Heart left ventricle (tissue), 16 donors: ENCODE data around the gene LYRM2. TPM values are rescaled to one million over a fixed set of nuclear protein-coding genes. Genes with fewer than 3 reads are reported as not detected.

ENCODE experiments used
- ATAC-seq, 4 donors: fragments of 200-7000 bp; cut with Tn5 transposase; one replicate each; pipeline ENCODE4 v1.9.1; 2020 to 2022; ENCODE audit warnings: moderate library complexity in 4 of 4, mild to moderate bottlenecking in 3 of 4, moderate number of reproducible peaks in 1 of 4
- DNase-seq, 5 donors: peaks; one replicate each; pipeline ENCODE4 v3.0.0-alpha.2; 2020
- H3K27ac ChIP-seq, 12 donors: fragments of 200-600 bp; sonication (generic) in 4 of 12; one replicate each; pipeline versions ENCODE4 v1.5.0 to v1.8.0; 2016 to 2022; ENCODE audit warnings: mild to moderate bottlenecking in 2 of 12
- H3K27me3 ChIP-seq, 9 donors: fragments of 200-600 bp; sonication (generic) in 2 of 9; one replicate each; pipeline versions ENCODE4 v1.5.1 to v1.8.0; 2016 to 2022; ENCODE audit warnings: mild to moderate bottlenecking in 3 of 9
- H3K36me3 ChIP-seq, 9 donors: fragments of 200-600 bp; sonication (generic) in 2 of 9; one replicate each; pipeline versions ENCODE4 v1.5.0 to v1.8.0; 2018 to 2022; ENCODE audit warnings: mild to moderate bottlenecking in 2 of 9
- H3K4me1 ChIP-seq, 12 donors: fragments of 200-600 bp; sonication (generic) in 4 of 12; one replicate each; pipeline versions ENCODE4 v1.5.0 to v1.8.0; 2016 to 2022; ENCODE audit warnings: mild to moderate bottlenecking in 3 of 12
- H3K4me3 ChIP-seq, 12 donors: fragments of 200-600 bp; sonication (generic) in 4 of 12; one replicate each; pipeline versions ENCODE4 v1.5.0 to v1.8.0; 2017 to 2022; ENCODE audit warnings: mild to moderate bottlenecking in 9 of 12, moderate library complexity in 4 of 12
- H3K9me3 ChIP-seq, 12 donors: fragments of 200-600 bp; sonication (generic) in 4 of 12; one replicate each; pipeline versions ENCODE4 v1.5.0 to v1.8.0; 2016 to 2022; ENCODE audit warnings: mild to moderate bottlenecking in 1 of 12
- POLR2A ChIP-seq, 2 donors: fragments of 450-650 bp; IDR thresholded peaks; one replicate each; pipeline ENCODE4 v1.6.1; 2017; ENCODE audit warnings: antibody characterized with exemption in 2 of 2, mild to moderate bottlenecking in 2 of 2, moderate library complexity in 2 of 2
- WGBS, 4 donors: extraction: QIAGEN DNeasy Blood & Tissue Kit in 2 of 4; methylation state at CpG; one replicate each; pipeline versions ENCODE4 v1.1.5 to v1.1.7; 2013 to 2018; 5-methylcytosine and 5-hydroxymethylcytosine counted together
- intact Hi-C, 10 donors: fragments of 100-400 bp; cut with DNase I; formaldehyde crosslinking; loops; one replicate each; pipeline versions ENCODE4 v1.11.1 to v1.14.2; 2022
- polyA plus RNA-seq, 2 donors: library from polyadenylated mRNA; stranded (reverse); fragments of 200-250 nt; gene quantifications; one replicate each; pipeline ENCODE4 v1.2.3, GENCODE V29; 2013
- total RNA-seq, 9 donors: library from RNA; depleted of rRNA in 2 of 9; stranded (reverse); fragments of >200 nt in 2 of 9; fragmentation: NEBNext Ultra II Directional in 3 of 9; extraction: Animal tissue kit (Norgen Biotek cat#: 25700) in 3 of 9; gene quantifications; one replicate each; pipeline versions ENCODE4 v1.1.0 to v1.2.4, GENCODE V29; 2016 to 2023
- TF ChIP-seq, protein P1 (sequence below), 12 donors: fragments of 200-600 bp; sonication (generic) in 4 of 12; IDR thresholded peaks; one replicate each; pipeline versions ENCODE4 v1.5.0 to v1.8.0; 2018 to 2022; ENCODE audit warnings: antibody characterized with exemption in 12 of 12, mild to moderate bottlenecking in 5 of 12
- donor health status: ischemic (EF 13 %, LVEDD 7.1; RV severe dilation, severe dysfunction).
- donor health status: healthy with polysubstance abuse.
- donor health status: DM: no; HTN: yes; CAD: no.
- donor health status: DM: no; HTN: no; CAD: no.
- donor health status: ischemic (EF 25% LVEDD 6.9; RV normal size, moderate dysfunction).
- donor health status: ischemic (EF 25% LVEDD 5.7; RV mildly dilated, moderate dysfunction).
- donor health status: healthy.
- donor health status: DM: yes; HTN: yes; CAD: no.
- donor health status: ischemic (EF 35%, LVEDD 5.7; RV mildly dilated, moderate dysfunction).
- donor health status: nonischemic (EF 11% LVEDD 7.7; RV severe dilation, severe dysfunction).
- donor health status: DM: yes; HTN: yes; CAD: no.
- donor health status: PGD.
- donor health status: ischemic (EF 29% LVEDD 5.4; RV normal size, mild dysfunction).
- donor health status: nonischemic (EF 23%, LVEDD 6.1; RV moderate dilation, normal function).

The LYRM2 gene
- total and polyA plus RNA-seq, 11 donors: 15.2 to 50.0 (median 43.8) TPM

DNA sequence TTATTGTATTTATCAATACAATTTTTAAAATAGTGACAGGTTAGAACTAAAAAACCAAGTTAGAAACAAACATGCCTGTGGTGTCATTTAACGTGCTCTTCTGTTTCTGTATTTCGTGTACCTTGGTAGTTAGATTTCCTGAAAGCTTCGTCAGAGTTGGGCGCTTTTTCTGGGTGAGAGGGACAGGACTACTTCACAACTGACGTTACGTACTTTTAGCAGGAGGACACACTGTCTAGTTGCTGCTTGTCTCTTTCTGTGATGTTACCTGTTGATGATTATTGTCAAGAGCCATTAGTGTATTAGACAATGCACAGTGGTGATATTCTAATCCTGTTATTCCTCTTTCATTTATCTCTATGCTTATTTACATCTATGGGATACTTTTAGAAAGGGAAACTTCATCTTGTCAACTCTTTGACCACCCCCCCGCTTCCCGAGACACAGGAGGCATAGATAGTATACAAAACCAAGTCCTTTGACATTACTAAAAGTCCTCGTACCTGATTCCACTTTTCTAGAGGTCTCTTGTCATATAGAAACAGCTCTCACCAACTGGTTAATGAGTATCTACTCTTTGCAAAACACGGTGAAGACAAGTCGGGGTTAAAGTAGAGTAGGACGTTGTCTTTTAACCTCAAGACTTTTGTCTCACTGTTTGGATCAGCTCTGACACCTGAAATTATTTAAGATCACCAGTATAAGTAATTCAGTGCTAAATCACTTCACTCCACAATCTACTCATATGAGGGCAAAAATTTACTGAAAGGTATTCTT lies 96.3 kb downstream of the LYRM2 start:
- DNase-seq: no peak
- Histone ChIP-seq H3K36me3 (no peaks in the 10 kb centered on the region), H3K27me3 (no peaks in the 10 kb centered on the region), H3K27ac (no peak overlapping the region), H3K9me3 (no peaks in the 10 kb centered on the region), H3K4me3 (no peak overlapping the region), H3K4me1 (peaks cover 0 to 5% (median 0%) of the 10 kb centered on the region in 12 donors)
- intact Hi-C loops: no loop called here
- 91 to 94% (median 93%) methylated on average over 12 of the region's 12 CpGs for WGBS, 4 donors
- no peak for ATAC-seq
- TF ChIP-seq, protein P1, sequence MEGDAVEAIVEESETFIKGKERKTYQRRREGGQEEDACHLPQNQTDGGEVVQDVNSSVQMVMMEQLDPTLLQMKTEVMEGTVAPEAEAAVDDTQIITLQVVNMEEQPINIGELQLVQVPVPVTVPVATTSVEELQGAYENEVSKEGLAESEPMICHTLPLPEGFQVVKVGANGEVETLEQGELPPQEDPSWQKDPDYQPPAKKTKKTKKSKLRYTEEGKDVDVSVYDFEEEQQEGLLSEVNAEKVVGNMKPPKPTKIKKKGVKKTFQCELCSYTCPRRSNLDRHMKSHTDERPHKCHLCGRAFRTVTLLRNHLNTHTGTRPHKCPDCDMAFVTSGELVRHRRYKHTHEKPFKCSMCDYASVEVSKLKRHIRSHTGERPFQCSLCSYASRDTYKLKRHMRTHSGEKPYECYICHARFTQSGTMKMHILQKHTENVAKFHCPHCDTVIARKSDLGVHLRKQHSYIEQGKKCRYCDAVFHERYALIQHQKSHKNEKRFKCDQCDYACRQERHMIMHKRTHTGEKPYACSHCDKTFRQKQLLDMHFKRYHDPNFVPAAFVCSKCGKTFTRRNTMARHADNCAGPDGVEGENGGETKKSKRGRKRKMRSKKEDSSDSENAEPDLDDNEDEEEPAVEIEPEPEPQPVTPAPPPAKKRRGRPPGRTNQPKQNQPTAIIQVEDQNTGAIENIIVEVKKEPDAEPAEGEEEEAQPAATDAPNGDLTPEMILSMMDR (IDR thresholded peaks at IDR 0.05): no peak
- TF ChIP-seq POLR2A (IDR thresholded peaks at IDR 0.05): no peak

DNA sequence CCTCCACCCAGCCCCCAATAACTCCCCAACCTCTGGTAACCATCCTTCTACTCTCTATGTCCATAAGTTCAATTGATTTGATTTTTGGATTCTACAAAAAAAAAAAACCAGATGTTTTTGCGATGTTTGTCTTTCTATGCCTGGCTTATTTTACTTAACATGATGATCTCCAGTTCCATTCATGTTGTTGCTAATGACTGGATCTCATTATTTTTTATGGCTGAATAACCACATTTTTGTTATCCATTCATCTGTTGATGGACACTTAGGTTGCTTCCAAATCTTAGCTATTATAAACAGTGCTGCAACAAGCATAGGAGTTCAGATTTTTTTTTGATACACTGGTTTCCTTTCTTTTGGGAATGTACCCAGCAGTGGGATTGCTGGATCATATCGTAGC lies 98.8 kb downstream of the LYRM2 start:
- Histone ChIP-seq H3K27ac (no peak overlapping the region), H3K36me3 (no peaks in the 10 kb centered on the region), H3K9me3 (no peaks in the 10 kb centered on the region), H3K27me3 (no peaks in the 10 kb centered on the region), H3K4me1 (peaks cover 0 to 5% (median 0%) of the 10 kb centered on the region in 12 donors), H3K4me3 (no peak overlapping the region)
- intact Hi-C loops: no loop called here
- WGBS, 4 donors: 92 to 98% (median 97%) methylated on average over 2 of the region's 2 CpGs
- DNase-seq (no peak), ATAC-seq (no peak)
- TF ChIP-seq, protein P1 (IDR thresholded peaks at IDR 0.05): no peak
- no peak for TF ChIP-seq POLR2A (IDR thresholded peaks at IDR 0.05)

DNA sequence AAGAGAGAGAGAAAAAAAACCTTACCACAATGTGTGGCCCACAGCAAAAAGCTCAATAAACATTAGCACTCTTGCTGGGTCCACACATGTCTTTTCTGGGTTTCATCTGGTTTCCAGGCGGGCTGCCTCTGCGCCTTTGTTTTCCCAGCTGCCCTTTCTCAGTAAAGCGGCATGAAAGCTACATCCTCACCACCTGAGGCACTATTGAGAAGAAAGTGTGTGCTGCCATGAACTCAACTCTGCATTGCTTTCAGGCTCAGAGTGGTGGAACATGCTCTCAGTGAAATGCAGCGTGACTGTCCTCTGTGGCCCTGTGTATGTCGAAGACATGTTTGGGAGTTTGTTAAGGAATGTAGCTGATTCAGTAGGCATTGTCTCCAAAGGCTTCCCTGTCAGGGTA lies 102.3 kb downstream of the LYRM2 start:
- Histone ChIP-seq H3K9me3 (no peaks in the 10 kb centered on the region), H3K27ac (no peak overlapping the region), H3K27me3 (no peaks in the 10 kb centered on the region), H3K4me1 (peaks cover 0 to 4% (median 0%) of the 10 kb centered on the region in 12 donors), H3K36me3 (no peaks in the 10 kb centered on the region), H3K4me3 (no peak overlapping the region)
- intact Hi-C loops: no loop called here
- WGBS, 4 donors: 93 to 97% (median 95%) methylated on average over 5 of the region's 5 CpGs
- no peak for TF ChIP-seq POLR2A (IDR thresholded peaks at IDR 0.05)
- TF ChIP-seq, protein P1 (IDR thresholded peaks at IDR 0.05): no peak
- DNase-seq: no peak
- ATAC-seq: no peak

- Histone ChIP-seq H3K36me3 (no peaks in the 10 kb centered on the region), H3K4me1 (peaks cover 0 to 10% (median 1%) of the 10 kb centered on the region in 12 donors), H3K27ac (no peak overlapping the region), H3K4me3 (no peak overlapping the region), H3K27me3 (no peaks in the 10 kb centered on the region), H3K9me3 (no peaks in the 10 kb centered on the region)
- intact Hi-C loops: loop anchor here in 1 of 10 donors (5.0 kb wide), 1 partner anchor 44 kb away; no protein-coding TSS in a partner anchor
- ATAC-seq (peak; percentile 67 to 91 (median 87)), DNase-seq (peak; percentile 57 to 71 (median 69))
- TF ChIP-seq, protein P1 (IDR thresholded peaks at IDR 0.05): no peak
- TF ChIP-seq POLR2A (IDR thresholded peaks at IDR 0.05): no peak
- 45 to 61% (median 51%) methylated on average over 11 of the region's 11 CpGs for WGBS, 4 donors
Observed at GRCh38 chr6:89530982-89531381, 107.6 kb downstream of the LYRM2 start.
